GM19351 (cell line): Measurements from ENCODE around the gene PPFIA1.

ENCODE experiments used
- ATAC-seq: cut with Tn5 transposase; IDR thresholded peaks from one replicate; pipeline ENCODE4 v1.9.1; 2021; ENCODE audit warnings: mild to moderate bottlenecking, moderate library complexity; ENCODE audit not compliant: unreplicated experiment

PPFIA1 gene

GRCh38 chr11:70352601-70353000 lies 82.1 kb downstream of the PPFIA1 start:
- ATAC-seq = no peak

- no peak for ATAC-seq
These were observed 82.8 kb downstream of the PPFIA1 start for GRCh38 chr11:70353329-70353728.

GRCh38 chr11:70353900-70354568 lies 83.5 kb downstream of the PPFIA1 start:
- no peak for ATAC-seq

GRCh38 chr11:70354629-70355028 lies 84.1 kb downstream of the PPFIA1 start:
- no peak for ATAC-seq

GRCh38 chr11:70358753-70359152 lies 88.3 kb downstream of the PPFIA1 start:
- no peak for ATAC-seq

GRCh38 chr11:70359451-70360205 lies 89.1 kb downstream of the PPFIA1 start:
- no peak for ATAC-seq

- no peak for ATAC-seq
These were observed 89.7 kb downstream of the PPFIA1 start for GRCh38 chr11:70360211-70360610.

- ATAC-seq = no peak
These were observed 93.7 kb downstream of the PPFIA1 start for GRCh38 chr11:70364178-70364577.

GRCh38 chr11:70364745-70365543 lies 94.5 kb downstream of the PPFIA1 start:
- no peak for ATAC-seq

- ATAC-seq = no peak
These were observed 95.0 kb downstream of the PPFIA1 start for GRCh38 chr11:70365544-70365927.

- ATAC-seq = no peak
These were observed 96.6 kb downstream of the PPFIA1 start for GRCh38 chr11:70367071-70367470.

- no peak for ATAC-seq
These were observed 98.5 kb downstream of the PPFIA1 start for GRCh38 chr11:70368961-70369360.

- no peak for ATAC-seq
These were observed 100.8 kb downstream of the PPFIA1 start for GRCh38 chr11:70371241-70371640.

GRCh38 chr11:70372076-70372475 lies 101.6 kb downstream of the PPFIA1 start:
- ATAC-seq = no peak

- ATAC-seq = no peak
These were observed 106.1 kb downstream of the PPFIA1 start for GRCh38 chr11:70376621-70377020.

- ATAC-seq = no peak
These were observed 107.2 kb downstream of the PPFIA1 start for GRCh38 chr11:70377645-70378044.

- no peak for ATAC-seq
These were observed 108.1 kb downstream of the PPFIA1 start for GRCh38 chr11:70378506-70379134.

GRCh38 chr11:70381350-70381749 lies 110.9 kb downstream of the PPFIA1 start:
- no peak for ATAC-seq

GRCh38 chr11:70381872-70382861 lies 111.7 kb downstream of the PPFIA1 start:
- ATAC-seq = no peak
